HG03575 (cell line): ENCODE data around the gene DDX25.
"Not testable (repeated sequence)": the region's sequence is repeated elsewhere in the genome, so short reads cannot be mapped to it uniquely, and the experiment has no call there.

ENCODE experiments used
- ATAC-seq: cut with Tn5 transposase; IDR thresholded peaks from one replicate; pipeline ENCODE4 v1.9.1; 2021; ENCODE audit not compliant: unreplicated experiment, insufficient number of reproducible peaks, low FRiP score; ENCODE audit errors: extremely low read depth

DDX25 gene

DNA sequence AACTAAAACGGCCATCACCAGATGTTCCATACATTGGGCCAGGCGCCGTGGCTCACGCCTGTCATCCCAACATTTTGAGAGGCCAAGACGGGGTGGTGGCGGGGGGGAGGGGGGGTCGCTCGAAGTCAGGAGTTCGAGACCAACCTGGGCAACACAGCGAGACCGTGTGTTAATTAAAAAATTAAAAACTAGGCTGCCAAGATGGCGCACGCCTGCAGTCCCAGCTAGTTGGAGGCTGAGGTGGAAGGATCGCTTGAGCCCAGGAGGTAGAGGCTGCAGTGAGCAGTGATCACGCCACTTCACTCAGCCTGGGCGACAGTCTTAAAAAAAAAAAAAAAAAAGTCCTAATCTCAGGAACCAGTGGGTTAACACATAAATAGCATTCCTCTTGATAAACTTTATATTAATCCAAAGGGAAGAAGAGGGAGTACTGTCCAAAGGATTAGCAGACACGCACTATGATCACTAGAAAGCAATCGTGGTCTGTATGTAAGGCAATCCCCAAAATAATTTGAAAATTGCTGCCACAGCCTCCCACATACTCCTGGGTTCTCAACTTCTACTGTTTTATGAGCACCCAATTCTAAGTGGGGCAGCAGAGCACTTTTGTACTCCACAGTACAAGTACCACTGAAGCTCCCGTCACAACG is 1.9 kb upstream of the DDX25 start:
- no peak for ATAC-seq

DNA sequence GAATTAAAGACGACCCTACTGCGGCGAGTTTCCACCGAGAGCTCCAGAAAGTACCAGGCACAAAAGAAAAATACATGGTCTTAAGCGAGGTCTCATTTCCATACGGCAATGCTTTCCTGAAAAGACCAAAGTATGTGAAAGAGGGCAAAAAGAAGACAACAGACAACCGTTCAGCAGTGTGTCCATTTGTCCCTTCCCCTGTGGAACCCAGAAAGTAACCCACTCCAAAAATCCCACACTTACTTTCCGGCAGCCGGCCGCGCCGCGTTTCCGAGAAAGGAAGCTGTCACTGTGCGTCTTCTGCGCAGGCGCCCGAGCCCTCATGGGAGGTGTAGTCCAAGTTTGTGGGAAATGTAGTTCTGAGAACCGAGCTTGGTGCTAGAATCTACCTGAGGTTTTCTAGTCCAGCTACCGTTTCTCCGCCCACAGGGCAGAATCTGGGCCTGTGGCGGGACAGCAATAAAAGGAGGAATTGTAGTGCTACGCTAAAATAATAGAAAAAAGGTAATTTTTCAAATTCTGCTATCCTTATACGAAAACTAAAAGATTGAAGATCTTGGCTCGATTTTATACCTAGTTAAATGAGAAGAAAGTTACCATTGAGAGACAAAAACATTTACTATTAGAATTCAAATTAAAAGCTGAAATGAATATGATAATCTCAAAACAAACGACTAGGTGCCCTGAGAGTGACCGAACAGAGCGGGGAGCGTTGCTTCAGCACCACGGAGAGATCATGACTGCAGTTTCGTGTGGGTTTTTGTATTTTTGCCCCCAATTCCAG is 1.2 kb upstream of the DDX25 start, which contains the start of gene PUS3:
PUS3 (minus strand) TSS at position 280 of the 784 bp plus-strand sequence. CDS start 6,922 bp downstream, outside the sequence.
- ATAC-seq, result peak; percentile 73

GRCh38 chr11:125904678-125905077 is 370 bp downstream of the DDX25 start:
- no peak for ATAC-seq

GRCh38 chr11:125910226-125910849 is 6.0 kb downstream of the DDX25 start:
- ATAC-seq, result no peak

GRCh38 chr11:125914601-125915000 is 10.3 kb downstream of the DDX25 start:
- ATAC-seq, result not testable (repeated sequence)

DNA sequence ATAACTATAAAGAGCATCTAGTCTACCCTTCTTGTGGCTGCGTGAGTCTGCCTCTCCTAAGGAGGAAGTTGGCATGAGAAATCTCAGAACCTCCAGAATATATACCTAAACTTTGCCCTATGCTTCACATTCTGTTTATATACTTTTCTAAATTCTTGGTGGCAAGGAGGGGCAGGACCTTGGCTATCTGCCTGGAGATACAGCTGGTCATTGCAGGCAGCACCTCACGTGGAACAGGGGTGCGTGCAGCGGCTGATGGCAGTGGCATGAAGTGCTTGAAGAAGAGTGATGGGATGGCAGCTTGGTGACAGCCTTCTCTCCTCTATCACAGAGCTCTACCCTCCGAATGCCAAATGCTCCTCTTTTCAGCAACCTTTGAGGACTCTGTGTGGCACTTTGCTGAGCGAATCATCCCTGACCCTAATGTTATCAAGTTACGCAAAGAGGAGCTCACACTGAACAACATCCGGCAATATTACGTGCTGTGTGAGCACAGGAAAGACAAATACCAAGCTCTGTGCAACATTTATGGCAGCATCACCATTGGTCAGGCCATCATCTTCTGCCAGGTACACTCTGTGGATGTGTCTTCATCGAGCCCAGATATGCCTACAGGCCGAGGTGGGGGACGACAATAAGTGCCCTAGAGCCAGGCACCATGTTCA is 12.5 kb downstream of the DDX25 start:
- no peak for ATAC-seq

DNA sequence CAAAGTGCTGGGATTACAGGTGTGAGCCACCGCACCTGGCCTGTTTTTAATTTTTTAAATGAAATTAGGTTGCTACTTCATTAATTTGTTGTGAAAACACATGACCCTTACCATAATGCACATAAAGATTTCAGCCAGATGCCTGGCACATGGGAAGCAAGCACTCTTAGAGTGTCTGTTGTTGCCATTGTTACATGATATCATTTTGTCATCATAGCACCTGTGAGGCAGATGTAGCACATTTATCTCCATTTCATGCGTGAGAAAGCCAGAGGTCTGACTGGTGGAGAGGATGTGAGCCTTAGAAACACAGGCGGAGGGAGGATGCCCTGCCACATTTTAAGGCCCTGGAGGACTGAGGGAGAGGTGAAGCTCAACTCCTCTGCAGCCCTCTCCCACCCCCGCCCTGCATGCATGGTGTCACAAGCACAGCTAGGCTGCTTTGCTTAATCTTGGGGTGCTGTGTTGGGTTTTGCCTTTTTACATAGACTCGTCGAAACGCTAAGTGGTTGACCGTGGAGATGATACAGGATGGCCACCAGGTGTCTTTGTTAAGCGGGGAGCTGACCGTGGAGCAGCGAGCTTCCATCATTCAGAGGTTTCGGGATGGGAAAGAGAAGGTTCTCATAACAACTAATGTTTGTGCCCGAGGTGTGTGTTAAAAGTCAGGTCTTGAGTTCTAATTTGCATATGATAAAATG is 14.0 kb downstream of the DDX25 start:
- no peak for ATAC-seq

- no peak for ATAC-seq
These were observed 16.7 kb downstream of the DDX25 start for GRCh38 chr11:125921042-125921441.

- no peak for ATAC-seq
These were observed 17.8 kb downstream of the DDX25 start for GRCh38 chr11:125922156-125922555.

GRCh38 chr11:125923012-125923579 is 18.8 kb downstream of the DDX25 start:
- no peak for ATAC-seq

DNA sequence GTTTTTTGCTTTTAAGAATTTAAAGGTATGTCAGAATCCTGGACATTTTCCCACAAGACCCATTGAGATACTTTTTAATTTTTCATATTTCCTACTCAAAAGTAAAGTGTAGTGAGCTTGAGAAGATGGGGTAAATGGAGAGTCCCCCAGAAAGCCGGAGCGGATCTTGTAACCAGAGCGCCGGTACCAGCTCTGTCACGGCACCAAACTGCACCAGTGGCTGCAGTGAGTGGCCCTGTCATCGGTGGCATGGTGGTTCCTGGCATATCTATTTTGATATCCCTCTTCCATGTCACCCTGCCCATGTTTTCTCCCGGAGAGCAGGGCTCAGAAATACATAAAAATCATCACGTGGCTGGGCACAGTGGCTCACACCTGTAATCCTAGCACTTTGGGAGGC is 19.3 kb downstream of the DDX25 start:
- ATAC-seq, result no peak

- no peak for ATAC-seq
These were observed 20.2 kb downstream of the DDX25 start for GRCh38 chr11:125924384-125925007.

GRCh38 chr11:125925247-125925740 is 21.0 kb downstream of the DDX25 start:
- no peak for ATAC-seq

DNA sequence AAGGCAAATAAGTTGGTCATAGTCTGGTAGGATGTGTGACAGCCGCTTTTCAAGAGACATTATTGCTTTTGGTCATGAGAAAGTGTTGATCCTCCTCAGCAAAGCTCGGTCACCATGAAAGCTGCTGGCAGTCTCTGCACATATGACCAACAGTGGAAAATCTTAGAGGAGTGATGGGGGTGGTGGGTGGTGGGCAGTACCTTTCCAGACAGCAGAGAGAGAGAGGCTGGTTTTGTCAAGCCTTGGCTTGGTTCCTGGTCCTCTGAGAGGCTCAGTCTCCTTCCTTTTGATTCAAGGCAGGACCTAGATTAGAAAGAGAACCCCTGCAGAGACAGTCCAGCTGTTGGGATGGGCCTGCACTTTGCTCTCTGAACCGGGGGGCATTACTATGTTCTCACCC is 21.5 kb downstream of the DDX25 start:
- ATAC-seq, result no peak

GRCh38 chr11:125926682-125927081 is 22.4 kb downstream of the DDX25 start:
- no peak for ATAC-seq

- no peak for ATAC-seq
These were observed 25.3 kb downstream of the DDX25 start for GRCh38 chr11:125929445-125930075.

- ATAC-seq, result no peak
These were observed 25.8 kb downstream of the DDX25 start for GRCh38 chr11:125930076-125930450.

DNA sequence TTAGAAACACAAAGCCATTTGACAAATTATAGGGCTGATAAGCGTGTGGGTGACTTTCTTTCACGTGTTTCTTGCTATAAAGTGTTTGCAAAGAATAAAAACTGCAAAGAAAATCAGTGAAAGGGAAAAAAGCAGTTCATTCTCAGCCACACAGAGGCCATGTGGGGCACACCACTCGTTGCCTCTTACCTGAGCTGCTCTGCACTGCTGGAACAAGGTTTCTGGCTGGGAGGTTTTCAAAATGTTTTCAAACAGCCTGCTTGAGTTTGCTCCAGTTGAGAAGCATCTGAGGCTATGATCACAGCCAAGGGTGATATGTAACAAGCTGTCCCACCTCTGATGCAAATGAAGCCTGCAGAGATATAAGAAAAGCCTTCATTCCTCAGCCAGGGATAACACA is 26.8 kb downstream of the DDX25 start:
- no peak for ATAC-seq
